ENCODE results near the gene HMCN1.
"Not testable (repeated sequence)": the region's sequence is repeated elsewhere in the genome, so short reads cannot be mapped to it uniquely, and the experiment has no call there.

Gene HMCN1

GRCh38 chr1:185853739-185854138 is 119.5 kb downstream of the HMCN1 start:
- DNase-seq (ENCODE audit: low read depth in 2 of 2), result no peak

DNA sequence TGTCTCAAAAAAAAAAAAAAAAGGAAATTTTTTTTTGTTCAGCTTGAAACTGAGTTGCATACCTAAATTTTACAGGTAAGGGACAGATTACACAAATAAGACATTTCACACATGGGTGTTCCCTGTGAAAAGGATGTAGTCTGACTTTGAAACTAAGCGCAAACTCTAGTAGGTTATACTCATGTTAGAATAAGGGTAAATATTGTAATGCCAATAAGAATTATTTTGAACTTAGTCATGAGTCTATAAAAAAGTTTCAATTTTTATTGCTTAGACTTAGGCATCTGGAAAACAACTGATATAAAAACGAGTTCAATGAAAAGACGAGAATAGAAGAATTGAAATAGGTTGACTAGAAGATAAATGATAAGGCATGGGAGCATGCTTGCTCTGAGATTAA is 122.3 kb downstream of the HMCN1 start:
- DNase-seq (ENCODE audit: low read depth in 2 of 2), result no peak

DNA sequence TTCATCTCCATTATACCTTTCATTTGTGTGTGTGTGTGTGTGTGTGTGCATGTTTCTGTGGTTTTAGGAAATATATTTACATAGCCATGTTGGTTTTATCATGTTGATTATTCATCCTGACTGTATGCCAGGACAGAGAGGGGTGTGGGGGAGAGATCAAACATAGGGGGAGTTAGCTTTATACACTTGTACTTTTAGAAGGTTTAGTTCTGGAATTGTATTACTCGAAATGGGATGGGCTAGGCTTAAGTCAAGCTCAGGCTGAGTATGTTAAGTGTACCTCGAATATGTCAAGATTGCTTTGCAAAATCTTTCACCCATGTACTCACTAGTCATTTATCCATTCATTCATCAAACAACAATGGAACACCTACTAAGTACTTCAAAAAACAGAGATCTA is 123.3 kb downstream of the HMCN1 start:
- no peak for DNase-seq (ENCODE audit: low read depth in 2 of 2)

- no peak for DNase-seq (ENCODE audit: low read depth in 2 of 2)
Observed at GRCh38 chr1:185860311-185860710, 126.1 kb downstream of the HMCN1 start.

DNA sequence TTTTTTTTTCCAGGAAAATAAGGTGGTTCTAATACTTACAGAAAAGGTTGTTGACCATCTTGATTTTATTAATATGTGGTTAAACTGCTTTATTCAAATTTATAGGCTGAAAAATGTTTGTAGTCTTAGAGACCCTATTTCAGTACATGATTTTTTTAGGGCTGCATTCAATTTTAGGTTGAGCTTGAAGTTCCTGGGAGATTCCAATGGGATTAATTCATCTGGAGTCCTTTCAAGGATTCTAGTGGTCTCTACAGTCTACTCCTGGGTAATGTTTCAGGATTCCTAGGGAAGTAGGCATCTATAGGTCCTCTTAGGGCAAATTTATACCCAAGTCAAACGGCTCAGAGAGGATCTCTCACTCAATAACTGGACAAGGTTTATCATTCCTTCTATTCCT is 126.7 kb downstream of the HMCN1 start:
- DNase-seq (ENCODE audit: low read depth in 2 of 2), result no peak

DNA sequence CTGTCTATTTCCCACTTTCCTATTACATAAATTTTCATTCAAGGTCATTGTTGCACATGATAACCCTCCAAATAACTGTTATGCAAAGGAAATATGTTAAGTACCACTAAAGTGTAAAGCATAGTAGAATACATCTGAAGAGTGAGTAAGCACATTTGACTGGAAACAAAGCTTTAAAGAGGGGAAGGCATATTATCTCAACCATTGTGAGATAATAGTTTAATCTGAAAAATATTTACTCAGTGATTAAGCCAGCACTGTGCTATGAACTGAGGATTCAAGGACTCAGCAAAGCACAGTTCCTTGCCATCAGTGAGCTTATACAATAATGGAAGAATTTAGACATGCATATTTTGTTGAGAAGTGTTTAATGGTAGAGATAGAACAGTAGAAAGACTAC is 127.4 kb downstream of the HMCN1 start:
- no peak for DNase-seq (ENCODE audit: low read depth in 2 of 2)

GRCh38 chr1:185862235-185862634 is 128.0 kb downstream of the HMCN1 start:
- no peak for DNase-seq (ENCODE audit: low read depth in 2 of 2)

DNA sequence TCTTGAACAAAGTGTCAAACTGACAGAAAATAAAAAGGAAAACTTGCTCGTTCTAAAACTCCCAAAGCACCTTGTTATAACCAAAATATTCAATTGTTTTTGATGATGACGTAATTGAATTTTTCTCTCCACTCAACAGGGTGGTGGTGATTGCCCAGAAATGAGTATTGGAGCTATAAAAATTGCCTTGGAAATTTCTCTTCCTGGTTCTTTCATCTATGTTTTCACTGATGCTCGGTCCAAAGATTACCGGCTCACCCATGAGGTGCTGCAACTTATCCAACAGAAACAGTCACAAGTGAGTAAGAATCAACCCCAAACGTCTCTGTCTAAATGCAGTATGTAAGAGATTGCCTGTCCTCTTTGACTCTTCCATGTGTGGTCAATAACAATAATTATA is 130.1 kb downstream of the HMCN1 start:
- no peak for DNase-seq (ENCODE audit: low read depth in 2 of 2)

- DNase-seq (ENCODE audit: low read depth in 2 of 2), result no peak
Observed at GRCh38 chr1:185864889-185865517, 130.8 kb downstream of the HMCN1 start.

DNA sequence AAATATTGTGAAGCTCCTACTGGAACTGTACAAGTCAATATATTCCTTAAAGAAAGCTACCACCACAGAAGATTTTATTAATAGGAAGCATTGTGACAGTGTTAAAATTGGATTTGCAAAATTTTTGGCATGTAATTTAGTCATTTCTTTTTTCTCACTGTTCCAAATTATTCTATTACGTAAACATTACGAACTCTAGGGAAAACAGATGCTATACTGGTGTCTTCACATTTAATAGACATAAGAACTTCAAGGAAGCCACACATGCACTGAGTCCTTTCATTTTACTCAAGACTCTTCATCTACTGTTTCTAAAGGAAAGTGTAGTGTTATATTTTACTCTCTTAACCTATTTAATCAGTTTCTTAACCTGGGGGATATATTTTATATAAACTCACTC is 135.4 kb downstream of the HMCN1 start:
- DNase-seq (ENCODE audit: low read depth in 2 of 2), result no peak

GRCh38 chr1:185871627-185872150 is 137.5 kb downstream of the HMCN1 start:
- no peak for DNase-seq (ENCODE audit: low read depth in 2 of 2)

- DNase-seq (ENCODE audit: low read depth in 2 of 2), result no peak
Observed at GRCh38 chr1:185874246-185874645, 140.1 kb downstream of the HMCN1 start.

GRCh38 chr1:185880330-185880729 is 146.1 kb downstream of the HMCN1 start:
- no peak for DNase-seq (ENCODE audit: low read depth in 2 of 2)

DNA sequence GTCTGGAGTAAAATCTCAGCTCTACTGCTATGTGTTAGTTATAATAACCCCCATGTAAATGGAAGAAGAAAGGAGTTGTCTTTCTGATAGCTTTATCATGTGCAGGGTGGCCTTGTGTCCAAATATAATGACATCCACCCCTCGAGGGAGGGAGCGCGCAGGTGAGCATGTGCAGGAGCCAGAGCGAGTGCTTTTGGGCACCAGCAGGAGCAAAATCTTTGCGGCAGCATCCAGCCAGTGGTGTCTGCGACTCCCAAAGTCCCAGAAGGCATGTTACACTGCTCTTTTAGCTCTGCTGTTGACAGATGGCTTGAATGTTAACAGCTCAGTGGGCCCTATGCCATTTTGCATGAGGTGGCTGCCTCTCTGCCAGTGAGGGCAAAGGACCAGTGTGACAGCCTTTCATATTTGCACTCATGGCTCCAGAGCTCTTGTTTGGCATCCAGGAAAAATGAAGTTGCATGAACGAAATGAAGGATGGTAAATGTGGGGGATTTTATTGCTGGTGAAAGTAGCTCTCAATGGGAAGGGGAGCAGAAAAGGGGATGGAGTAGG is 146.7 kb downstream of the HMCN1 start:
- no peak for DNase-seq (ENCODE audit: low read depth in 2 of 2)

- DNase-seq (ENCODE audit: low read depth in 2 of 2), result no peak
Observed at GRCh38 chr1:185886046-185886445, 151.9 kb downstream of the HMCN1 start.

GRCh38 chr1:185886671-185887070 is 152.5 kb downstream of the HMCN1 start:
- DNase-seq (ENCODE audit: low read depth in 2 of 2), result no peak

- DNase-seq (ENCODE audit: low read depth in 2 of 2), result not testable (repeated sequence)
Observed at GRCh38 chr1:185892831-185893403, 158.7 kb downstream of the HMCN1 start.

DNA sequence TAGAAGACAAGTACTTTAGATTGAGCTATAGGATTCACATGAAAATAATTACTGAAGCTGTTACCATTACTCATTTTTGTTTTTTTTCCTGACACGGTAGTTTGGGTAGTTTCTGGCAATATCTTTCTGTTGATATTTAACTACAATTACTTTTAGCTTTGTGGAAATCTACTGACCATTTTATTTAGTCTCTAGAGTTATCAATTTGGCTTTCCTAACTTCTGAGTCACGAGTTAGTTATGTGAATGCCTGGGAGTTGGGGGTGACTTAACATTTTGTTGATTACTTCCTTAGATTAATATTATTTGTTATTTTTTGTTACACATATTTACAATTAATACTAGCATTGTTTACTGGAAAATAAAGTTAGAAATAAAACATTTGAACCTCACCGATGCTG is 160.6 kb downstream of the HMCN1 start:
- DNase-seq (ENCODE audit: low read depth in 2 of 2), result no peak

DNA sequence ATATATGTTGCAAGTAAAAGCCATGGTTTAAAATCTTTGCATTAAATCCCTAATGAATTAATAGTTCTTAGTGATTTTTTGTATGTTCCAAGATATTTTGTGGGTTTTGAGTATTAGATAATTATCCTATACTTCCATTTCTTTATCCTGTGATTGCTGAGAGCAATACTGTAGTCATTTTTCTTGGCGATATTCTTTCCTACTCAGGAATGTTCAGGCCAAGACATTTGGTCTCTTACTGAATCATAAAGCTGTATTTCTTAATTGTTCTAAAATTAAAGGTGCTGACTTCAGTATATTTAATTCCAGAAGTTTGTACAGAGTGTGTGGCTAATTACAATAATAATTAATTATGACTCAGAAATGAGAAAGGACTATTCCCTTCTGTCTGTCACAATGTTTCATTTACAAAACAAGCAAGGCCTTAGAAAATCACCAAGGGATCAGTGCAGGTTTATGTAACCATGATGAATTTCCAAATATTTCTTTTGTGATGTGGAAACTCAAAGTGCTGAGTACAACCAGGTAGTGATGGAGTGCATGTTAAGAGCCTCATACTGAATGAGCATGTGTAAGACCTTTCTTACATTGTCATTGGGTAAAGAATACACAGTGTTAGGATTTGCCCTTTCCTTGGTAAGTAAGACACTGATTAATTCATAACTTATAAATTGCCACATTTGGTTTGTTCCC is 161.2 kb downstream of the HMCN1 start:
- DNase-seq (ENCODE audit: low read depth in 2 of 2), result no peak

DNA sequence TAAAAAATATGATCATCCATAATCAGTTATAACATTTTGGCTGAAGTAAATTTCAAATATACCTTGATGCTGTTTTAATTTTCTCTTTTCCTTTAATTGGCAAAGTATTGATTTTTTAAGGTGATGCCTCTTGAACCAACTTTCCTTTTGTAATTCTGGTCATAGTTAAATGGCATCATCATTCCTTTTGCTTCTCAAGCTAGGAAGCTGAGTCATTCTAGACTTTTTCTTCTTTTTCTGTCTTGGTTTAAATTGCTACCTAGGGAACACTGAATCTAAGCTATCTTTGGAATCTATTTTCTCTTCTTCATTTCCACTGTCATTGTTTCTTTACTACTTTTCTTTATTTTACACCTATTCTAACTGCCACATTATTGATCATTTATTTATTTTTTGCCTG is 162.7 kb downstream of the HMCN1 start:
- no peak for DNase-seq (ENCODE audit: low read depth in 2 of 2)

GRCh38 chr1:185906186-185906585 is 172.0 kb downstream of the HMCN1 start:
- no peak for DNase-seq (ENCODE audit: low read depth in 2 of 2)

GRCh38 chr1:185907246-185907645 is 173.1 kb downstream of the HMCN1 start:
- DNase-seq (ENCODE audit: low read depth in 2 of 2), result no peak

- DNase-seq (ENCODE audit: low read depth in 2 of 2), result no peak
Observed at GRCh38 chr1:185911978-185912377, 177.8 kb downstream of the HMCN1 start.

All from stimulated activated CD4-positive, alpha-beta T cell treated with anti-CD3 and anti-CD28 coated beads, Interleukin-15, amount 100 ng/mL, for 48 hours (primary cell).